Ovary (tissue), 3 donors: ENCODE results near the gene CACNA1C.

Experiments
- CTCF ChIP-seq, 3 donors: fragments of 450-650 bp in 2 of 3; fragments of 200-600 bp in 1 of 3; IDR thresholded peaks; one replicate each; pipeline versions ENCODE4 v1.5.1 to v1.8.0; 2016 to 2022; ENCODE audit warnings: antibody characterized with exemption in 3 of 3, mild to moderate bottlenecking in 1 of 3
- EP300 ChIP-seq: sonication (generic); formaldehyde crosslinking; IDR thresholded peaks from one replicate; pipeline ENCODE4 v1.6.1; 2017; ENCODE audit warnings: antibody characterized with exemption
- POLR2A ChIP-seq: fragments of 450-650 bp; IDR thresholded peaks from one replicate; pipeline ENCODE4 v1.6.1; 2017; ENCODE audit warnings: antibody characterized with exemption, mild to moderate bottlenecking, moderate library complexity
- donor health status: DM: no; HTN: no; CAD: no.

GRCh38 chr12:2456122-2456812 lies 403.5 kb downstream of the CACNA1C start:
- TF ChIP-seq CTCF (IDR thresholded peaks at IDR 0.05) (no peak), POLR2A (no peak), EP300 (no peak)
